NOMO-1 treated with dmso at 0.1 percent for 144 hours (cell line): ENCODE measurements around the gene FYB2.

ENCODE experiments used
- DNase-seq: peaks from one replicate; lab custom pipeline; 2025; ENCODE audit not compliant: unreplicated experiment; lab: John Stamatoyannopoulos, UW

The FYB2 gene

DNA sequence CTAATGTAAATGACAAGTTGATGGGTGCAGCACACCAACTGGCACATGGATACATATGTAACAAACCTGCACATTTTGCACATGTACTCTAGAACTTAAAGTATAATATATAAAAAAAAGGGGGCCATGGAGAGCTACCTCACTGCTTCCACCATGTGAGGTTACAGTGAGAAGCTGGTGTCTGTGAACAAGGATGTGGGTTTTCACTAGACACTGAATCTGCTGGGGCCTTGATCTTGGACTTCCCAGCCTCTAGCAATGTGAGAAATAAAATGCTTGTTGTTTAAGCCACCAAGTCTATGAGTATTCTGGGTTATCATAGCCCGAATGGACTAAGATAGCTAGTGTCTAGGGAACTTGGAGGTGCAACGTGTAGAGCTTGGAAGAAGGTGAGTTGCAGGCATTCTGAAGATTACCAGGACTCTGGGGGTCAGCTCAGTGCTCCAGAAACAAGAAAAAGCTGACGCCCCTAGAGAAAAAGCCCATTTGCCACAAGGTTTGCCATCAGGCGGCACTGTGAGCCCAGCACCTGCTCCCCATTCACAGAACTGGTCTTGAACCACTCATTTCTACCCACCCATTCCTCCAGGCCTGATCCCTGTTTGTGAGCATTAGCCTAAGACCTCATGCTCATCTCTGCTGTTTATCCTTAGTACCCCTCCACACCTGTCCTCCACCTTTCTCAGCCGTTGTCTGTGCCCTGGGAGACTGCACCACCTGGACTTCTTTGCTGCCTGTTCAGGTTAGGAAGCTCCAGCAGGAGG is 15.1 kb upstream of the FYB2 start:
- DNase-seq, result no peak

DNA sequence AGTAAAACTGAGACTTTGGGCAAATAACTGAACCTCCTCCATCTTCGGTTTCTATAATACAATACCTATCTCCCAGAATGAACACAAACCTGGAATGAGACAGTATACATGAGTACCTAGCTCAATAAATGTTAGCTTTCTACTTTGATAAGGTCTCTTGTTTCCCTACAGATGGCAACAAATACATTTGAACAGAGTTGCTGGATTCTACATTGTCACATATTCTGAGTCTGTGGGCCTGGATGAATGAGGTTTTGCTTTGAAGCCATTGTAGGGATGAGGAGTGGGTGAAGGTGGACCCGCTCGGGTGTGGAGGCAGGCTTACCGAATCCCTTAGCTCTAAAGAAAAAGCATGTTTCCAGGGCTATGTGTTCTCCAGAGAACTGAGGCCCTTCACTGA is 13.9 kb upstream of the FYB2 start:
- no peak for DNase-seq

DNA sequence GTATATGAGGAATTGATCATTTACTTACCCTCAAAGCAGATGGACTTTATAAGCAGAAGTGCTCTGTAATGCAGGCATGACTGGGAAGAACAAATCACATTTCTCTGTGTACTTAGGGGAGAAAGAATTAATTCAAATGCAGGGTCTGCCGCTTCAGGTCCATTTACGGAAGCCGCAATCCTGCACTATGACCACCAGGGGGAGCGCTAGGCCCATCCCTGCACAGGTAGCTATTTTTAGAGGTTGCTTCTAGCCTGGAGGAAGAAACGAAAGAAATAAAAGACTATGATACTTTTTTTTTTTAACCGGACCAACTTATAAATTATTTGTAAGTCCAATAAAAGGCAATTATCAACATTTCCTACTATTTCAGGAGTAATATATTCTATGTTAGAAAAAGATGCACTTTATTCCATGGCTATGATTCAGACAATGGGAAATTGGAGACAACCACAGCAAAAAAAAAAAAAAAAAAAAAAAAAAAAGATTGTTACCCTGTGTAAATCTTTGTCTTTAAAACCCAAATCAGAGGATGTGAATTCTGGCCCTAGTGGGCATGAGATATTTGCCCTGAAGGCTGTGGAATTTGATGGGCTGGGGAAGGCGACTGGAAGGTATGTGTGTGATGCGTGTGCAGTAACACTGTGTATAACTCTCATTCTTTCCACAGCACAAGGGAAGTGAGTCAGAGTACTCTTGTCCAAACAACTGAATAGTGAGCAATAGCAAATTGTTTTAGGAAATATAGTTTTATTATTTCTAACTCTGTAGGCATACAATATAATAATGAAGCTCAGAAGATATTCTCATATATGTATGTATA is 12.9 kb upstream of the FYB2 start:
- DNase-seq, result peak; percentile 27

DNA sequence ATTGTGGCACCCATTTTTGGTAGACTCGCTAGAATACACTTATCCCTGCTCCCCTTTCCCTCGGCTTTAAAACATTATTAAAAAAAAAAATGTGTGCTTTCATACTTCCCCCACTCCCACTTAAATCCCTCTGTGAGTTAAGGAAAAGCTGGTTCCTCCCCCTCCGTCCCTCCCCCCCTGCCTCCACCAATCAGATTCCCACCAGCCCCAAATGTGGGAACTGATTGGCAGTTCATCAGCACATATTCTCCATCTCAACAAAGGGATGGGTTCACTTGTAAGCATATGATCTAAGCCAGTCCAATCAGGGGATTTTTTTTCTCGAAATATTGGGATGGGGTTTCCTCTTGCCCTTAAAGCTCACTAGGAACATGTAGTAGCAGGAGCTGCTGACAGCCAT is 10.8 kb upstream of the FYB2 start:
- no peak for DNase-seq

DNA sequence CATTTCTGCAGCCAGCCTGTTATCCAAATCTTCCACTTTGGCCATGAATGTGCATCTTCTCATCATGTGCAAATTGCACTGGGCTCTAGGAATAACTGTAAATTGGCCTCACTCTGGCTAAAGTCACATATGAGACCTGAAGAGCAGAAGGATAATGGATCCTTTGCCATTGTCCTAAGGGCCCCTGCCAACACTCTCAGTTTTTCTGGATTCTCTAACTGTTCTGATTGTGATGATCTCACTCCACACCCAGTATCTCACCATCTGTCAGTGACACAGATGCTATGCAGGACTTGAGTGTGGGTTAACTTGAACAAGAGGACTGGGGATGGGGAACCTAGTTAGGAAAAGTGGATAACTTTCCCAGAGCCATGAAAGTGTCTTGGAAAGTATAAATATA is 8.5 kb upstream of the FYB2 start:
- no peak for DNase-seq

DNA sequence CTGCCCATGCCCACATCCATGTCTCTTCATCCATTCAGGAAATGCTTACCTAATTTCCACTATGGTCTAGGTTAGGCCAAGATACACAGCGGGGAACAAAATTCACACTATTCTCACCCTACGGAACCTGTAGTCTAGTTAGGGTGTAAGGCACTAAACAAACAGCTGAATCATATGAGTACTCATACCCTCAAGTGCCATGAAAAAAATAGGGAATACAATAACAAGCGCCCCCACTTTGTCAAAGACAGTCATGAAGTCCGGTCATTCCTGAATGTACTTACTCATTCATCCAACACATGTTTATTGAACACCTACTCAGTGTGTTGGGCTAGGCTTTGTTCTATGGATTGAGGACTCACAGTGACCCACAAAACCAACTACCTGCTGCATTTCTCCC is 6.2 kb upstream of the FYB2 start:
- DNase-seq, result no peak

DNA sequence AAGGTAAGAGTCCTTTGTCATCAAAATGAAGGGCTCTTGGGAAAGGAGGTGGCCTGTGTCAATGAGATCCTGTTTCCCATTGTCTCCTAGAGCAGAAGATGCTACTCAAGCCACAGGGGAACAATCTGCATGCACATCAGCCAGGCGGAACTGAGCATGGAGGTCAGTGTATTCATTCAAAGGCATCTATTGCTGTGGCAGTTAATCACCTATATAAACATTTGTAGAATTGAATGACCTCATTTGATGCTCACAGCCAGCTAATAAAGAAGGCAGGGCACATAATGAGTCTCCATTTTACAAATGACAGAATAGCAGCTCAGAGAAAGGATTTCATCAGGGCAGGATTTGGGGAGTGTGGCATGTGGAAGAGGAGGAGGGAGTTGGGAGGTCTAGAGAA is 5.7 kb upstream of the FYB2 start:
- DNase-seq, result no peak

DNA sequence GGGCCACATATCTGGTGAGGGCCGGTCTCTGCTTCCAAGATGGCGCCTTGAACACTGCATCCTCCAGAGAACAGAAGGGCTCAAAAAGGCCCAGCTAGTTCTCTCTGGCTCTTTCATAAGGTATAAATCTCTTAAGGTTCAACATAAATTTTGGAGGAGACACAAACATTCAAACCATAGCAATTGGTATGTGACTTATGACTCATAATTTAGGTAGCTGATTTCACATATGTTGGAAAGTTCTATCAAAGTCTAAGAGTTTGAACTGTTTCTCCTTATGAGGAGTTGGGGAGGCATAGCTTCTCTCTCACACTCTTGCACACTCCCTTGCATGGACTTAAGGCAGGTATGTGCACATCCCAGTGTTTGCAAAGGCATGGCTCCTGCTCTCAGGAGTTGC is 5.1 kb upstream of the FYB2 start:
- DNase-seq, result no peak

DNA sequence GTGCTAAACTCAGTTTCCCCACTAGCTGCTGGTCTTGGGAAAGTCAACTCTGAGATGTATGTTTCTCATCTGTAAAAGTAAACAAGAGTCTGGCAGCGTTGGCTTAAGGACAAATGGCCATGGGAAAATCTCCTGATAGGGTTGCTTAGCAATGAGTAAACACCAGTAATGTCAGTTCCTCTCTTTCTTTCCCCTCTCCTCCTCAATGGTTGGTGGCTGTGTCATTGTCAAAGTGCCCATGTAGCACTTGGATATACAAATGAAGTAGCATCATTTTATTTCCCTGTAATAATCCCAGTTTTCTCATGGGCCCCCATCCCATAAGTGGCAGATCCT is 2.2 kb upstream of the FYB2 start:
- no peak for DNase-seq

DNA sequence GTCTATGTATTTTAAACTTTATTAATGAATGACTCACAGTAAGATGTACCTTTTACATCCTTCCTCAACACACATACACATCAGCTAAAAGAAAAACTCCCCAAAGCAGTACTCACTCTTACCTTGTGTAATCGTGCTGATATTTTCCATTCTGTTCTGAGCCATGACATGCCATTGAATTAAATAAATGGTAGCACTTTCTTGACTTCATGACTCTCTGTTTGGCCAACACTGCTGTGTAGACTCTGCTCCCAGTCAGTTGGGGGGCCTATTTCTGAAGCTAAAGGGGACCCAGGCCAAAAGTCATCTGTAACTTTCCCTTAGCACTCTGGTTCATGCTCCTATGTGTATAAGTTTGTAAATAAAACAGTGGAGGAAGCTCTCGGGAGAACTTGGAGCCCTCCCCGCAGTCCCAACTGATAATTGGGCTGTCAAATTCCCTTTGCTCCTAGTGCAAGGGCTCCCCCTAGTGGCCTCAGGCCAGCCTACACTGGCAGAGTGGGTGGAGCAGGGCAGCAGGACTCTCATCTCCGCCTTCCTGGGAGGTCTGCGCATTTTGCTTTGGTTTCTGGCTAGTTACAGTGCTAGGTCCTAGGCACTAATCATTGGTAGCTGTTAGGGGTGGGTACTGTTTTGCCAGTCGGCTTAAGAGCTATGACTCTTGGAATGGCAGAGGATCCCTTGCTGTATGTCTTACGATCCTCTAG is 1.7 kb upstream of the FYB2 start:
- peak; percentile 36 for DNase-seq

DNA sequence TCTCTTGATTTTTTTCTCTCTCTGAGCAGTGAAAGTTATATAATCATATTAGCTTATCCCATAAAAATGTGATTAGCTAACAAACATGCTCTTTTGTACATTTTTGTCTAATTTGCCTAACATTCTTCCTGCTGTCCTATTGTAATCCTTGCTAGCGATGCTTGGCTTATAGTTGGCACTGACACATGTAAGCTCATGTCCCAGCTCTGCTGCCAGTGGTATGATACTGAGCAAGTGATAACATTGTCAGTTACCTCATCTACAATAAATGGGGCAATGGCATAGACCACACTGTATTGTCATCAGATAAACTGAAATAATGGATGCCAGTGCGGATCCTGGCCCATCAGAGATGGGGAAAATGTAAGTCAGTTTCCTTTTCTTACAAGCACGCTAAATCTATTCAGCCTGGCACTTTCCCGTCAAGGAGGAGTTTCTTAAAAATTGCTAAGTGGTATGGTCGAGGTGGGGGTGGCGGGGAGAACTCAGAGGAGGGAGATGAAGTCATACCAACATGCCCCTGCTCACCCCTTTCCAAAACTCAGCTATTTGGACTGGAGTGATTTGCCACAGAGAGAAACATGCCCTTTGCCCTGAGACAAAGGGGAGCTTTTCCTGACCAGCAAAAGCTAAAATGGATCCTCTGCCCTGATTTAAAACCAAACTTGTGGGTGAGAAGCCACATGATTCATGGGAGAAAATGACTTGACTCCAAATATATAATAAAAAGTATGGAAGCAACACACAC is 1.3 kb downstream of the FYB2 start:
- no peak for DNase-seq

DNA sequence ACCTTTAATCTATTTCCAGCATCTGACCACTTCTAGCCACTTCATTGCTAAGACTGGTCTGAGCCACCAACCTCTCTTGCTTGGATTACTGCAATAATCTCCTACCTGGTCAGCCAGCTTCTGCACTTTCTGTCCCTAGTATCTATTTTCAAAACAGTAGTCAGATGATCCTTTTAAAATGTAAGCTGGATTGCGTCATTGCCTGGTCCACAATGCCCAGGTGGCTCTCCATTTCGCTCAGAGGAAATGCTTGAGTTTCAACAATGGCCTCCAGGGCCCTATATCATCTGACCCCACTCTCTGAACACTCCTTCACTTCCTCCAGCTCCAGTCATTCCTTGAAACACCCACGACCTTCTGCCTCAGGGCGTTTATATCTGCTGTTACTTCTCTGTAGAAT is 2.3 kb downstream of the FYB2 start:
- DNase-seq, result no peak

DNA sequence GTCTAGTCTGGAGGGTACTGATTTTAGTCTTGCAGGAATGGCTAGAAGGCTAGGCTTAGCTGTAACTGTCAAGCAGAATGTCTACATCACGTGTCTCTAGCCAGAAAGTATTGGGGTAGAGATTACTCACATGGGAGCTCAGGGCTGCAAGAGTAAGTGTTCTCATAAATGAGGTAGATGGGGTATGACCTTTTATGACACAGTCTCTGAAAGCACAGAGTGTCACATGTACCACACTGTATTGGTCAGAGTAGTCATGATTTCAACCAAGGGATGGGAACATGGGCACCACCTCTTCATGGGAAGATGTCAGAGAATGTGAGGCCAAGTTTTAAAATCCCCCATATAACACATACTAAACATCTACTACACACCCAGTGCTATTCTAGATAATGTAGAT is 2.9 kb downstream of the FYB2 start:
- no peak for DNase-seq

DNA sequence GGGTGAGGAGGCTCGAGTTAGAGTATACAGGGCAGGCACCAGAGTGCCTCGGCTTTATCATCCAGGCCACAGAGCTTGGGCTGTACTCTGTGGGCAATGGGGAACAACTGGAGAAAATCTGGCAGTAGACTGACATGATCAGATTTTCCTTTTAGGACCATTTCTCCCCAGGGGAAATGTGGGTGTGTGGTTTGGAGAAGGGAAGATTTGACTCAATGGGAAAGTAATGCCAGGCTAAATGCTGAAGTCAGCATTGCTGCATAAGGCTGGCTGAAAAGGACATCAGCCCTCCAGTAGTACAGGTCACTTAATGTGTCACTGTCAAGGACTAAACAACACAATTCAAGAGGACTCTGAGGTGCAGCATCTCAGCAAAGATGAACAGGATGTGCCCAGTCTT is 5.0 kb downstream of the FYB2 start:
- no peak for DNase-seq

DNA sequence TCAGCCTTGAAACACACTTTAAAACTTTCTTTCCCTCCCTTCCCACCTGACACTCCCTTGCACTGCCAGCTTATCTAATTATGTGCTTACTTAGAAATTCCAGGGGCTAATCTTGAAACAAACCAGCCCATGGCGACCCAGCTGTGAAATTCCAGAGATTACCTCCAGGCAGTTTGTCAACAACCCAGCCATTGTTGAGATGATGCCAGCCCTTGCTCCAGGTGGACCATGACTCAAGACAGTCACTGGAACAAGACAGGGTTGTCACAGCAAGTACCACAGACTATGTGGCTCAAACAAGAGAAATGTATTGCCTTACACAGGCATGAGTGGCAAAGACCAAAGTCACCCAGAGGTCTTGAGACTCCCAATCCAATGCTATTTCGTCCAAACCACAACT is 7.9 kb downstream of the FYB2 start:
- DNase-seq, result no peak

DNA sequence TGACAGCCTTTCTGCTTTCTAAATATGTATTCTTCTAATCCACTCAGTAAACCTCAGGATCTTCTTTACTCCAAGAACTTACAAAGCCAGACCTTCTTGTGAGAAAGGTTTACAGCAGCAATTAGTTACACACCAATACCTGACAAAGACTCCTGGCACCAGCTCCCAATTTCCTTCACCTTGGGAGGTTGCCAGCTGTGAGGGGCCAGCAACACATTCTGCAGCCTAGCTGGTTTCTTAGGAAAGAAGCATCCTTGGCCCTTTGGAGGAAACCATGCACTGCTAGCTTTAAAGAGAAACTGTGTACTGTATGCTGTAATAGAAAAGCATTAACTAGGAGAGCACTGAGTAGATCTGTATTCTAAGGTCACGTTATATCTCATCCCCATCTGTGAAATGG is 10.8 kb downstream of the FYB2 start:
- DNase-seq, result no peak

DNA sequence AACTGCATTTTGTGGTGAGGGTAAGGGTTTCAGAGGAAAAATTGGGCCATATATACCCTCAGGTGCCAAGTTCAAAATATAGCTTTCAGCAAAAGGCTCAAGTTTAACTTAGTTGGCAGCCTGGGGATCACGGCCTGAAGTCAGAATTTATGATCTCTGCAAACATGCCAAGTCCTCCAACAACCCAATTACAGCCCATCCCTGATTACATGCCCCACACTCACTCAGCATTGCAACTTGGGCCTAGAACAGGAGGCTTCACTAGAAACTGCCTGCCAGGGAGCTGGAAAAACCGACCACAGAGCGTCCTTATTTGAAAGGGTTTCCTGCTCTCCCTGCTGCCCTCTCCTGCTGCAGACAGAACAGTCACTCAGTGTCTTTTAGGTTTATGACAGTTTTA is 12.4 kb downstream of the FYB2 start:
- DNase-seq, result no peak

DNA sequence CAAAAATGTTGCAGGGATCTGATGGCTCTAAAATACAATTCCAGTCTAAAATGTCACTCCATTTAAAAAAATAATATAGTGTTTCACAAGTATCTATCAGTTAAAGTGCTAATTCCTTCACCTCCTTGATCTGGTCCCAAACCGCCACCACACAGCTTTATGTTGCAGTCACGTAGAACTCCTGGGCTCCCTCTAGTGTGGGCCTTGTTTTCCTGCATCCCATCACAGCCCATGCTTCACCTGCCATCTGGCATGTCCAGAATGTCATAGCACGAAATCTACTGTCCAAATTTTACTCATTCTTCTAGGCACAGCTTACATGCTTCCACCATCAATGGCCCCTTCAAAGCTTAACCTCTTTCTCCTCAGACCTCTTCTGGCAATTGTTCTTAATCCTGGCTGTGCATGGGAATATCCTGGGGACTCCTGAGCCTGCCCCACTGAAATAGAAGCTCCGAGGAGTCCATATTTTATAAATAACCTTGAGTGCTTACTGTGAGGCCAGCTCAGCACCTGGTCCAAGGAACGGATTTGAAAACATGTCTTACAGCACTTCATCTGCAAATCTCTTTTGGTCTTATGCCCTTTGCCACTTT is 15.5 kb downstream of the FYB2 start:
- DNase-seq, result no peak

DNA sequence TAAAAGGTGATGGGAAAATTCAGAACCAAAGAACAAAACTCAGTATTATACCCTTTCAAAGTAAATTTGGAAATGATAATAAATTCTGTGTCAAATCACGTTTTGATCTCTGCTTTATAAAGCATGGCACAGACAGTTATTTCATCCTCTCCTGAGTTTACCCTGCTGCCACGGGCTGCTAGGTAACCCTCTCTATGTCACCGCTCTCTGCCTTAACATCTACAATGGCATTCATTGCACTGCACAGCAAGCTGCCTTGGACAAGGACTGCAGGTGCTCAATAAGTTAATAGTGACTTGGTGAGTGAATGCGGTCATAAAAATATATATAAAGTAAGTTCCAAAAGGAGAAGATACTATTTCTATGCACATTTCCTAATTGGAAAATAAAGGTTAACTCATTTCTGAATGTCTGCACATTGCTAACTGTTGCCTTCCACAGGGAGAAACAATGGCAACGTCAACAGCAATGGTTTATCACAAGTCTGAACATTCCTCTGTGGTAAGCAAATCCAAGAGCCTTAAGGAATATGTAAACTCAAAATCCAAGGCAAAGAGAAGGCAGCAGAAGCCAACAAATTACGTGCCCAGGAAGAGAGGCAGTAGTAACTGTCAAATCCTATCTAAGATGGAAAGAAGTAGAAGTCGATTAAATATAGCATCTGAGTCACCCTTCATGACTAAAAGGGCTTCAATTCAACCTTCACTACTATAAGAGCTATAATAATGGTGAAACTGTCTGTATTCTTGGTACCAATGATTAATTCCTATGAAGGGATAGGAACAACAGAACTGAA is 19.4 kb downstream of the FYB2 start:
- DNase-seq, result no peak

DNA sequence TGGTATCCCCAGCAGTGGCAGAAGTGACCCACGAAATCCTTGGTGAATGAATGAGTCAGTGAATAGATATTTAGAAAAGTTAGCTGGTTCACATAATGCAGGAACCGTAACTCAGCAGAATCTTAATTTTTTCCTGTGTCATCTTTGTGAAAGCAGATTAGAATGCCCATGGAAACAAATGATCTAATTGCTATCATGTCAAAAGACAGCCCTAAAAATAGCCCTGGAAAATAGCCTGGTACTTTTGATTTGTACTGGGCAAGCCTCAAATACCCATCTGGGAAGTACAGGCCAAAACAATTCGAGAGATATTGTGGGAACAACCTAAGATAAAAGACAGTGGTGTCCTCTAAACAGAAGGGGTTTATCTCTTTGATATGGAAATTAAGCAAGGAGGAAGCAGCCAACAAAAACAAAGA is 21.1 kb downstream of the FYB2 start:
- no peak for DNase-seq
